Posterior cingulate gyrus (tissue), 11 donors: ENCODE measurements around the gene NPAS2.
A peak's percentile ranks its signal among the peaks of the same experiment; 100 is the strongest.

Experiments used
- DNase-seq, 10 donors: peaks; one replicate each; pipeline versions ENCODE4 v3.0.0 to v3.0.0-alpha.2; 2020 to 2021; ENCODE audit warnings: mixed read lengths in 3 of 10
- intact Hi-C: fragments of 100-400 bp; cut with DNase I; formaldehyde crosslinking; loops from one replicate; pipeline ENCODE4 v1.15.1; 2023

Gene NPAS2

GRCh38 chr2:100819370-100820272, at the start of gene NPAS2:
TSS of gene NPAS2 (plus strand) at chr2:100820139. CDS start at chr2:100904755, 84,616 bp downstream.
- peak in 5 of 10 donors; percentile 26 to 91 (median 76) for DNase-seq
- intact Hi-C loops, result loop anchor here (5.0 to 10.0 kb wide), 2 partner anchors 163 to 205 kb away; no protein-coding TSS in a partner anchor

DNA sequence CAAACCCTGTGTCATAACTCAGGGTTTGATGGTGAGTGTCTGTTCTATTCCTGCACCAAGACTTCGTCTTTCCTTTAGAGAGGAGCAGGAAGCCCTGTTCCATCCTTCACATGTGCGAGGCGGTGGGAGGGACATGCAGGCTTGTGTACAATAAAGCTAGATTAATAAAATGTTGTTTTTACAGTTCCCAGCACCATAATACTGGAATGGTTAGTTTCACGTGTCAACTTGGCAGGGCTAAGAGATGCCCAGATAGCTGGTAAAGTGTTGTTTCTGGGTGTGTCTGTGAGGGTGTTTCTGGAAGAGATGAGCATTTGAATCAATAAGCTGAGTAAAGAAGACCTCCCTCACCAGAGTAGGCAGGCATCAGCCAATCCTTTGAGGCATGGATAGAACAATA, 48.8 kb upstream of the NPAS2 start:
- DNase-seq, result no peak
- intact Hi-C loops, result no loop called here

- intact Hi-C loops, result no loop called here
- DNase-seq, result no peak
Observed at GRCh38 chr2:100773538-100773937, 46.4 kb upstream of the NPAS2 start.

DNA sequence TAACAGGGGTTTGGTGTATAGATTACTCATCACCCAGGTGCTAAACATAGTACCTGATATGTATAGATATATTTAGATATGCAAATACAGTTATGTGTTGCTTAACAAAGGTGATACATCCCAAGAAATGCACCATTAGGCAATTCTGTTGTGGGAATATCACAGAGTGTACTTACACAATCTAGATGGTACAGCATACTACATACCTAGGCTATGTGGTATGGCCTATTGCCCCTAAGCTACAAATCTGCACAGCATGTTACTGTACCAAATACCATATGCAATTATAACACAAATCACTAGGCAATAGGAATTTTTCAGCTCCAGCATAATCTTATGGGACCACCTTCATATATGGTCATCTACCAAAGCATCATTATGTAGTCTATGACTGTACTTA, 43.5 kb upstream of the NPAS2 start:
- intact Hi-C loops, result no loop called here
- DNase-seq, result no peak

DNA sequence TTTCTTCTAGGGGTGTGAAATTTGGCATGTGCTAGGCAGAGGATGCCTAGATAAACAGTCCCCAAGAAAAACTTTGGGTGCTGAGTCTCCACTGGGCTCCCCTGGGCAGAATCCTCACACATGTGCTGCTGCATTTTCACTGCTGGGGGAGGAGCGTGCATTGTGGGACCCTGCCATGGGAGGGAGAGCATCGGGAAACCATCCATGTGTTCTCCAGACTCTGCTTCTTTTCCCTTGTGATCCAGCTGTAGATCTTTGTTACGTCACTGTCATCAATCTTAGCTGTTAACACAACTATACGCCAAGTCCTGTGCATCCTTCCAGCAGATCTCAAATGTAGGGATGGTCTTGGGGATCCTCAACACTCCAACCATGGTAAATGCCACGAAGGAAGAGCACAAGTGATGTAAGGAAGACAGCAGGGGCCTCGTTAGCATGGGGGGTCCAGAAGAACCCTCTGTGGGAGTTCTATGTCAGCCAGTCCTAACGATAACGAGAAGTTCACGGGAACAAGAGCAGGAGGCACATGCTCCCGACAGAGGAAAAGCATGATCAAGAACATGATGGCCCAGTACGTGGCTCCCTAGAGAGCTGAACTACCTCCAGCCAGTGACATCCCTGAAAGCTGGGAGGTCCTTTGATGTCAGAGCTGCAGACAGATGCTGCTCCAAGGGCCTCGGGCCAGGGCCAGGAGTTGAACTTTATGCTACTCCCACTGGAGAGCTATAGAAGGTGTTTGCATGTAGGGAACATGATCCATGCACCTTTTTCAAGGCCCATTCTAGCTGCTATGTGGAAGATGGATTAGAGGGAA, 41.1 kb upstream of the NPAS2 start:
- no peak for DNase-seq
- intact Hi-C loops, result no loop called here

DNA sequence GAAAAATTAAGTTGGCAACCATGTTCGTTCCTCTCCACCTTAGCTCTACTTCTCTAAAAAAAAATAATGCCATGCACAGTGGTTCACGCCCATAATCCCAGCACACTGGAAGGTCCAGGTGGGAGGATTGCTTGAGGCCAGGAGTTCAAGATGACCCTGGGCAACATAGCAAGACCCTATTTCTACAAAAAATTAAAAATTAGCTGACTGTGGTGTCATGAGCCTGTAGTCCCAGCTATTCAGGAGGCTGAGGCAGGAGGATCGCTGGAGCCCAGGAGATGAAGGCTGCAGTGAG, 40.1 kb upstream of the NPAS2 start:
- intact Hi-C loops, result no loop called here
- no peak for DNase-seq

GRCh38 chr2:100780203-100781008, 39.5 kb upstream of the NPAS2 start:
- no peak for DNase-seq
- intact Hi-C loops, result no loop called here

- no peak for DNase-seq
- intact Hi-C loops, result no loop called here
Observed at GRCh38 chr2:100781009-100781325, 39.0 kb upstream of the NPAS2 start.

- no peak for DNase-seq
- intact Hi-C loops, result no loop called here
Observed at GRCh38 chr2:100781523-100782379, 38.2 kb upstream of the NPAS2 start.

GRCh38 chr2:100782380-100782878, 37.5 kb upstream of the NPAS2 start:
- intact Hi-C loops, result no loop called here

DNA sequence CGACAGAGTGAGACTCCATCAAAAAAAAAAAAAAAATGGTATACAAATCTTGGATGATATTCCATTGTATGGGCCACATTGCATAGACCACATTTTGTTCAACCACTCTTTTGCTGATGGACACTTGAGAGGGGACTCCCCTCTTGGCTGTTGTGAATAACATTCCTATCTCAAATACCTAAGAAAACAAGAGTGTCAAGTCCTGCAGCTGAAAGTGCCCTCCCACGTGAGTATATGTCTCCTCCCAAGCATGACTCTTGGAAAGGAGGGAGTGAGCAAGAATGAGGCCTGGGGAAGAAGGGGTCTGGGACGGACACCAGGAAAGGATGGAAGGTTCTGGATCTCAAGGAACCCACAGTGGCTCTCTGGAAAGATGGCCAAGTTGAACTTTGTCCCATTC, 36.0 kb upstream of the NPAS2 start:
- intact Hi-C loops, result no loop called here
- no peak for DNase-seq

More at GRCh38 chr2:100782380-100782878, 37.5 kb upstream of the NPAS2 start:
- no peak for DNase-seq

DNA sequence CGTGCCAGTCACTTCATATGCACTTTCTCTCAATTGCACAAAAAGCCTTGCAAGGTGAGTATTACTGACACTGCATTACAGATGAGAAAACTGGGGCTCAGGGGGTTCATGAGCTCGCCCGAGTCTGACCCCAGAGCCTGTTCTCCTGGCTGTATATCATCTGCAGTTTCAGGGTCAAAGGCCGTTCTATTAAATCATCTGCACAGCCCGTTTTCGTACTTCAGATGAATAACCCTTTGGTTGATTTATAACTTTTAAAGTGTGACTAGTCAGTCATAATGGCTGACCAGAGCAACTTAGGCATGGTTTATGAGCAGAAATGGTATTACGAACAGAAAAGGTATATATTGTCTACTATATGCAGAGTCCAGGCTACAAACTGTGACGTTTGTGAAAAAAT, 35.3 kb upstream of the NPAS2 start:
- intact Hi-C loops, result no loop called here
- DNase-seq, result no peak

DNA sequence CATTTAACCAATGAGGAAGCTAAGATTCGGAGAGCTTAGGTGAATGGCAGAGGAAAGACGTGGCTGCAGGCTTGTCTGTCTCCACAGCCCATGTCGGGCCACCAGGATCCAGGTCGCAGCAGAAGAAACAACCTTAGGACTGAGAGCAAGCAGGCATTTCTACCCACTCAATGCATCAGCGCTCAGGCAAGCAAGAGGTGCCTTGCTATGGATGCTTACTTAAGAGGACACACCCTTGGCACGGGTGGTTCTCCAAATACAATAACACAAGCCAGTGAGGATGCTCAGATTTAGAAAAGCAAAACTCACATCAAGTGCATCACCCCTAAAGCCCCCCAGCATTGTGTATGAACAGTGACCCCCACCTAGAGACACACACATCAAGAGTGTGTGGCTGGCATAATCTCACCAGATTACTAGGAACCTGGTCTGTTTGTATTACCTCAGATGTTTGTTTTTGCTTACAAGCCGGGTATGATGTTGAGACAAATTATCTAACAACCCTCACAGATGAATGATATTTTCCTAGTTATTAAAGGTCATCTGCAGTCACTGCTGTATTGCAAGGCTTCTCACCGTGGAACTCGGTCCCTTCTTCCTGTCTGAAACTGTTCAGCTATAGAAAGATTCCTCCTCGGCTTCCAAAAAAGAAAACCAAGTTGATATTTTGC, 34.2 kb upstream of the NPAS2 start:
- intact Hi-C loops, result no loop called here
- DNase-seq, result no peak

GRCh38 chr2:100786297-100786658, 33.7 kb upstream of the NPAS2 start:
- intact Hi-C loops, result no loop called here

DNA sequence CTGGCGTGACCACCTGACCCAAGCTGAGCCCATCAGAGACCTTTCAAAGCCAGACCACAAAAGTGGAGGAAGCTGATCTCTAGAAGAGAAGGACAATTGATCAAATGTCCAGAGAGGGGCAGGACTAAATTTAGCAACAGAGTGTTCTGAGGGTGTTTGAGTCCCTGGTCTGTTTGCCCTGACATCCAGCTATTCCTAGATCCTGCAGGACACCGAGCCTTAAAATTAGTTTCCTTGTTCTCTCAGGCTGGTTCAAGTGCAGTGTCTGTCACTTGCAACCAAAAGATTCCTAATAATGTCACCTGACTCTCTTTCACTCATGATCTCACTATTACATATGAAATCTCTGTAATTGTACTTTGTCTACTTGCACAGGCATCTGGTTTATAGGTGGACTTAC, 33.0 kb upstream of the NPAS2 start:
- DNase-seq, result no peak
- intact Hi-C loops, result no loop called here

More at GRCh38 chr2:100786297-100786658, 33.7 kb upstream of the NPAS2 start:
- DNase-seq, result peak in 8 of 10 donors; percentile 35 to 93 (median 60)

GRCh38 chr2:100789361-100789760, 30.6 kb upstream of the NPAS2 start:
- no peak for DNase-seq
- intact Hi-C loops, result no loop called here

DNA sequence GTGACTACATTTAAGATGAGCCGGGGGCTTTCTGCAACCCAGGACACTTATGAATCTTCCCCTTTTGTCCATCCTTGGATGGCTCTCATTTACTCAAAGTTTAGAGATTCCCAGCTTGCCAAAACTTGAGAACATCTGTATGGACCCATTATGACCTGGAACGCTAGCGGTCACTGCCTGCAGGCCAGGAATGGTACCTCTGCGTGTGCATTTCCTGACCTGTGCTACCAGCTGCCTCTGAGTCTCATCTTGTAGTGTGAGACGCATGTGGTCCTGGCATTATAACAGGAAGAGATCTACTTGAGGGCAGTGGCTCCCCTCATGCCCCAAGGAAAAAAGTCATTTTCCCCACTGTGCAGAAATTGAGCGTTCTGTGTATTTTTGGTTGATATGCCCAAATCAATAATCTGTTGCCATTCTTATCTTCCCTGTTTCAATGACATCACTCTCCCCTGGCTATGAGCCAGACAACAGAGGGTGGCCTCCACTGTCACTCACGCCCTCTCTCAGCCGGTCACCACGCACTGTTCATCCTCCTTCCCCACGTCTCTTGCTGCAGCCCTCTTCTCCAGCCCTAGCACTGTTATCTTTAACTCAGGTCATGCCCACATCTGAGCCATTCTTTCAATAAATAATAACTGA, 28.5 kb upstream of the NPAS2 start:
- intact Hi-C loops, result no loop called here
- DNase-seq, result no peak

DNA sequence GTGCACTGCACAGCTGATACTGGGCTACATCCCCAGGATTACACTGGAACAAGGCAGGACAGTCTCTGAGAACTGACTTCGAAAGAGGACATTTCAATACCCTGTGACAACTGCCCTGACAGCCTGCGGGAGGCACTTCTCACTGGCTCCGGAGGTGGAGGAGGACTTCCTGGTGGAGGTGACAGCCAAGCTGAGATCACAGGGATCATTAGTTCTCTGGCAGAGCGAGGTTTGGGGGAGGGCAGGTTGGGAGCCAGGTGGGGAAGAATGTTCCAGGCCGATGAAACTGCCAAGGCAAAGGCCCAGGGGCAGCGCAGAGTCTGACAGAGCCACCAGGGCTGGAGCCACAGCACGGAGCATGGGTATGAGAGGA, 28.0 kb upstream of the NPAS2 start:
- no peak for DNase-seq
- intact Hi-C loops, result no loop called here

DNA sequence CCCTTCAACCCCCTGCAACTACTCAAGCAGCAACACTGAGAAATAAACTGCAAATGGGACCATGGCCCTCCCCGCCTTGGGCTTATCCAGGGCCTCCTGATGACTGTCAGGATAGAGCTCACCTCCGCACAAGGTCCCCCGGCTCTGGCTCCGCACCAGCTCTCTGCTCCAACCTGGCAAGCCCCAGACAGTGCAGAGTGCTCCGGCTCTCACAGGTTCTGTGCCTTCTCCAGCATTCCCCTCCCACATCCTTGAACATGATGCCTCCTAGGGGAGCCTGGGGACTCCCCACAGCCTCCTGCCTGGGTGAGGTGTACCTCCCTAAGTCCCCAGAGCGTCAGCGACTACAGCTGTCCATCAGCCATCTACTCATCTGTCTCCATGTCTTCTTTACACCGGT, 26.7 kb upstream of the NPAS2 start:
- no peak for DNase-seq
- intact Hi-C loops, result no loop called here
